ENCODE data around the gene TIGD3.

Gene TIGD3

GRCh38 chr11:65377036-65377435 lies 22.5 kb downstream of the TIGD3 start:
- Histone ChIP-seq H3K9ac (ENCODE audit: low read depth, low read length) (no peak overlapping the region), H3K4me1 (ENCODE audit: control insufficient read depth, insufficient read depth, low read length) (peaks cover 7% of the 10 kb centered on the region)

GRCh38 chr11:65377777-65378176 lies 23.2 kb downstream of the TIGD3 start:
- no peak overlapping the region for H3K9ac ChIP-seq (ENCODE audit: low read depth, low read length)

More at GRCh38 chr11:65377036-65377435, 22.5 kb downstream of the TIGD3 start:
- Histone ChIP-seq H3K36me3 (ENCODE audit: insufficient read depth, low read length) (no peaks in the 10 kb centered on the region), H3K4me3 (ENCODE audit: low read length) (no peak overlapping the region), H3K9me3 (replicated peaks; ENCODE audit: low read length) (no peaks in the 10 kb centered on the region), H3K27me3 (ENCODE audit: control insufficient read depth, insufficient read depth, low read length) (no peaks in the 10 kb centered on the region), H3K4me2 (ENCODE audit: low read length) (no peak overlapping the region)

GRCh38 chr11:65378208-65378927 lies 23.8 kb downstream of the TIGD3 start:
- H3K27me3 ChIP-seq (ENCODE audit: control insufficient read depth, insufficient read depth, low read length): no peaks in the 10 kb centered on the region
- peaks cover 19% of the 10 kb centered on the region for H3K4me1 ChIP-seq (ENCODE audit: control insufficient read depth, insufficient read depth, low read length)
- no peaks in the 10 kb centered on the region for H3K9me3 ChIP-seq (replicated peaks; ENCODE audit: low read length)
- no peak overlapping the region for H3K4me2 ChIP-seq (ENCODE audit: low read length)
- no peak overlapping the region for H3K4me3 ChIP-seq (ENCODE audit: low read length)
- H3K36me3 ChIP-seq (ENCODE audit: insufficient read depth, low read length): no peaks in the 10 kb centered on the region
- no peak overlapping the region for H3K9ac ChIP-seq (ENCODE audit: low read depth, low read length)

More at GRCh38 chr11:65377777-65378176, 23.2 kb downstream of the TIGD3 start:
- no peak overlapping the region for H3K4me2 ChIP-seq (ENCODE audit: low read length)
- H3K27me3 ChIP-seq (ENCODE audit: control insufficient read depth, insufficient read depth, low read length): no peaks in the 10 kb centered on the region
- H3K4me1 ChIP-seq (ENCODE audit: control insufficient read depth, insufficient read depth, low read length): peaks cover 13% of the 10 kb centered on the region
- H3K36me3 ChIP-seq (ENCODE audit: insufficient read depth, low read length): no peaks in the 10 kb centered on the region
- no peaks in the 10 kb centered on the region for H3K9me3 ChIP-seq (replicated peaks; ENCODE audit: low read length)
- no peak overlapping the region for H3K4me3 ChIP-seq (ENCODE audit: low read length)

- H3K9ac ChIP-seq (ENCODE audit: low read depth, low read length): no peak overlapping the region
- H3K27me3 ChIP-seq (ENCODE audit: control insufficient read depth, insufficient read depth, low read length): no peaks in the 10 kb centered on the region
- H3K4me2 ChIP-seq (ENCODE audit: low read length): no peak overlapping the region
- peaks cover 26% of the 10 kb centered on the region for H3K4me1 ChIP-seq (ENCODE audit: control insufficient read depth, insufficient read depth, low read length)
- no peaks in the 10 kb centered on the region for H3K9me3 ChIP-seq (replicated peaks; ENCODE audit: low read length)
- no peaks in the 10 kb centered on the region for H3K36me3 ChIP-seq (ENCODE audit: insufficient read depth, low read length)
- no peak overlapping the region for H3K4me3 ChIP-seq (ENCODE audit: low read length)
Measured at GRCh38 chr11:65378928-65379638, 24.5 kb downstream of the TIGD3 start.

- H3K4me3 ChIP-seq (ENCODE audit: low read length): no peak overlapping the region
- H3K9ac ChIP-seq (ENCODE audit: low read depth, low read length): no peak overlapping the region
- H3K9me3 ChIP-seq (replicated peaks; ENCODE audit: low read length): no peaks in the 10 kb centered on the region
- H3K36me3 ChIP-seq (ENCODE audit: insufficient read depth, low read length): no peaks in the 10 kb centered on the region
- peaks cover 34% of the 10 kb centered on the region for H3K4me1 ChIP-seq (ENCODE audit: control insufficient read depth, insufficient read depth, low read length)
- H3K27me3 ChIP-seq (ENCODE audit: control insufficient read depth, insufficient read depth, low read length): no peaks in the 10 kb centered on the region
- no peak overlapping the region for H3K4me2 ChIP-seq (ENCODE audit: low read length)
Measured at GRCh38 chr11:65379698-65380459, 25.3 kb downstream of the TIGD3 start.

- Histone ChIP-seq H3K4me3 (ENCODE audit: low read length) (no peak overlapping the region), H3K9ac (ENCODE audit: low read depth, low read length) (no peak overlapping the region), H3K9me3 (replicated peaks; ENCODE audit: low read length) (no peaks in the 10 kb centered on the region), H3K4me1 (ENCODE audit: control insufficient read depth, insufficient read depth, low read length) (peaks cover 40% of the 10 kb centered on the region), H3K36me3 (ENCODE audit: insufficient read depth, low read length) (no peaks in the 10 kb centered on the region), H3K27me3 (ENCODE audit: control insufficient read depth, insufficient read depth, low read length) (no peaks in the 10 kb centered on the region), H3K4me2 (ENCODE audit: low read length) (no peak overlapping the region)
Measured at GRCh38 chr11:65380460-65381119, 26.0 kb downstream of the TIGD3 start.

GRCh38 chr11:65381716-65382032 lies 27.1 kb downstream of the TIGD3 start:
- H3K4me2 ChIP-seq (ENCODE audit: low read length): peak overlapping the region; percentile 86
- H3K9me3 ChIP-seq (replicated peaks; ENCODE audit: low read length): no peaks in the 10 kb centered on the region
- peaks cover 45% of the 10 kb centered on the region for H3K4me1 ChIP-seq (ENCODE audit: control insufficient read depth, insufficient read depth, low read length)
- no peaks in the 10 kb centered on the region for H3K36me3 ChIP-seq (ENCODE audit: insufficient read depth, low read length)
- no peaks in the 10 kb centered on the region for H3K27me3 ChIP-seq (ENCODE audit: control insufficient read depth, insufficient read depth, low read length)
- peak overlapping the region; percentile 94 for H3K9ac ChIP-seq (ENCODE audit: low read depth, low read length)
- peak overlapping the region; percentile 63 for H3K4me3 ChIP-seq (ENCODE audit: low read length)

- Histone ChIP-seq H3K36me3 (ENCODE audit: insufficient read depth, low read length) (no peaks in the 10 kb centered on the region), H3K4me2 (ENCODE audit: low read length) (peak within 1 kb of the TSS; percentile 86), H3K27me3 (ENCODE audit: control insufficient read depth, insufficient read depth, low read length) (no peaks in the 10 kb centered on the region), H3K4me3 (ENCODE audit: low read length) (peak within 1 kb of the TSS; percentile 63), H3K4me1 (ENCODE audit: control insufficient read depth, insufficient read depth, low read length) (peaks cover 45% of the 10 kb centered on the region), H3K9me3 (replicated peaks; ENCODE audit: low read length) (no peaks in the 10 kb centered on the region), H3K9ac (ENCODE audit: low read depth, low read length) (peak within 1 kb of the TSS; percentile 94)
Measured at GRCh38 chr11:65382033-65382803, 27.7 kb downstream of the TIGD3 start, which contains the start of gene SLC25A45. Gene SLC25A45 (minus strand): TSS chr11:65382646. CDS start chr11:65381951, 695 bp downstream.

GRCh38 chr11:65382804-65383368 lies 28.3 kb downstream of the TIGD3 start:
- peak overlapping the region; percentile 82 for H3K9ac ChIP-seq (ENCODE audit: low read depth, low read length)
- H3K36me3 ChIP-seq (ENCODE audit: insufficient read depth, low read length): no peaks in the 10 kb centered on the region
- no peaks in the 10 kb centered on the region for H3K9me3 ChIP-seq (replicated peaks; ENCODE audit: low read length)
- H3K27me3 ChIP-seq (ENCODE audit: control insufficient read depth, insufficient read depth, low read length): no peaks in the 10 kb centered on the region
- peak overlapping the region; percentile 78 for H3K4me2 ChIP-seq (ENCODE audit: low read length)
- H3K4me1 ChIP-seq (ENCODE audit: control insufficient read depth, insufficient read depth, low read length): peaks cover 48% of the 10 kb centered on the region
- H3K4me3 ChIP-seq (ENCODE audit: low read length): peak overlapping the region; percentile 48

GRCh38 chr11:65383778-65384177 lies 29.2 kb downstream of the TIGD3 start:
- H3K27me3 ChIP-seq (ENCODE audit: control insufficient read depth, insufficient read depth, low read length): no peaks in the 10 kb centered on the region
- H3K4me2 ChIP-seq (ENCODE audit: low read length): no peak overlapping the region
- no peaks in the 10 kb centered on the region for H3K9me3 ChIP-seq (replicated peaks; ENCODE audit: low read length)
- H3K9ac ChIP-seq (ENCODE audit: low read depth, low read length): peak overlapping the region; percentile 35
- peaks cover 3% of the 10 kb centered on the region for H3K36me3 ChIP-seq (ENCODE audit: insufficient read depth, low read length)
- H3K4me1 ChIP-seq (ENCODE audit: control insufficient read depth, insufficient read depth, low read length): peaks cover 57% of the 10 kb centered on the region
- H3K4me3 ChIP-seq (ENCODE audit: low read length): no peak overlapping the region
